Sciatic nerve (tissue), 2 donors: ENCODE results near the gene ZC3H12C. TPM values are rescaled to one million over a fixed set of nuclear protein-coding genes. Genes with fewer than 3 reads are reported as not detected.
"Not testable (repeated sequence)": the region's sequence is repeated elsewhere in the genome, so short reads cannot be mapped to it uniquely, and the experiment has no call there.

ENCODE experiments used
- ATAC-seq: fragments of 200-7000 bp; cut with Tn5 transposase; one replicate; pipeline ENCODE4 v1.9.1; 2020; ENCODE audit warnings: mild to moderate bottlenecking, moderate library complexity
- DNase-seq: peaks from one replicate; pipeline ENCODE4 v3.0.0-alpha.2; 2020; ENCODE audit warnings: low spot score
- intact Hi-C: fragments of 100-400 bp; cut with DNase I; formaldehyde crosslinking; loops from one replicate; pipeline ENCODE4 v1.14.2; 2022
- total RNA-seq: library from RNA; stranded (reverse); fragmentation: NEBNext Ultra II Directional; extraction: Animal tissue kit (Norgen Biotek cat#: 25700); gene quantifications from one replicate; pipeline ENCODE4 v1.2.1, GENCODE V29; 2021
- donor health status: DM: no; HTN: no; CAD: no.
- donor health status: DM: no; HTN: no; CAD: no.

ZC3H12C gene
- 30.4 TPM for total RNA-seq

GRCh38 chr11:110092515-110093406 is at the start of gene ZC3H12C:
TSS of gene ZC3H12C (plus strand) at chr11:110093392. CDS start at chr11:110093412, 20 bp downstream.
- DNase-seq, result peak; percentile 87
- intact Hi-C loops, result no loop called here

GRCh38 chr11:110044226-110044968 is 48.8 kb upstream of the ZC3H12C start:
- ATAC-seq, result no peak
- no peak for DNase-seq
- intact Hi-C loops, result no loop called here

More at GRCh38 chr11:110092515-110093406, at the start of gene ZC3H12C:
- peak; percentile 80 for ATAC-seq

GRCh38 chr11:110046775-110047380 is 46.3 kb upstream of the ZC3H12C start:
- DNase-seq (no peak), ATAC-seq (no peak)
- intact Hi-C loops, result loop anchor here (2.0 kb wide), 1 partner anchor 14 kb away; no protein-coding TSS in a partner anchor

- DNase-seq, result no peak
- intact Hi-C loops, result no loop called here
- peak; percentile 20 for ATAC-seq
Measured at GRCh38 chr11:110049501-110050200, 43.5 kb upstream of the ZC3H12C start.

GRCh38 chr11:110050201-110050506 is 43.0 kb upstream of the ZC3H12C start:
- DNase-seq (no peak), ATAC-seq (no peak)
- intact Hi-C loops, result no loop called here

GRCh38 chr11:110053848-110054414 is 39.3 kb upstream of the ZC3H12C start:
- intact Hi-C loops, result no loop called here
- DNase-seq, result no peak
- ATAC-seq, result no peak

GRCh38 chr11:110056956-110057355 is 36.2 kb upstream of the ZC3H12C start:
- no peak for DNase-seq
- intact Hi-C loops, result no loop called here

GRCh38 chr11:110059706-110060463 is 33.3 kb upstream of the ZC3H12C start:
- peak; percentile 51 for ATAC-seq
- intact Hi-C loops, result no loop called here
- no peak for DNase-seq

More at GRCh38 chr11:110056956-110057355, 36.2 kb upstream of the ZC3H12C start:
- no peak for ATAC-seq

GRCh38 chr11:110061296-110061695 is 31.9 kb upstream of the ZC3H12C start:
- intact Hi-C loops, result no loop called here
- ATAC-seq, result no peak
- no peak for DNase-seq

- intact Hi-C loops, result no loop called here
- no peak for ATAC-seq
Measured at GRCh38 chr11:110062247-110062646, 30.9 kb upstream of the ZC3H12C start.

GRCh38 chr11:110065189-110065588 is 28.0 kb upstream of the ZC3H12C start:
- no peak for ATAC-seq
- DNase-seq, result no peak
- intact Hi-C loops, result no loop called here

More at GRCh38 chr11:110062247-110062646, 30.9 kb upstream of the ZC3H12C start:
- DNase-seq, result no peak

- ATAC-seq, intact Hi-C loops, DNase-seq: not testable (repeated sequence)
Measured at GRCh38 chr11:110068001-110068400, 25.2 kb upstream of the ZC3H12C start.

- intact Hi-C loops, result no loop called here
- ATAC-seq (peak; percentile 80), DNase-seq (peak; percentile 71)
Measured at GRCh38 chr11:110069158-110069737, 23.9 kb upstream of the ZC3H12C start.

GRCh38 chr11:110070176-110070575 is 23.0 kb upstream of the ZC3H12C start:
- no peak for ATAC-seq
- intact Hi-C loops, result no loop called here
- no peak for DNase-seq

GRCh38 chr11:110071197-110071596 is 22.0 kb upstream of the ZC3H12C start:
- DNase-seq, result no peak
- no peak for ATAC-seq
- intact Hi-C loops, result no loop called here

- intact Hi-C loops, result no loop called here
- DNase-seq (no peak), ATAC-seq (no peak)
Measured at GRCh38 chr11:110072930-110073329, 20.3 kb upstream of the ZC3H12C start.

GRCh38 chr11:110074499-110074898 is 18.7 kb upstream of the ZC3H12C start:
- DNase-seq (no peak), ATAC-seq (no peak)
- intact Hi-C loops, result no loop called here
